KBM-7 (cell line): Measurements from ENCODE around the gene CARHSP1.
"Not testable (repeated sequence)": the region's sequence is repeated elsewhere in the genome, so short reads cannot be mapped to it uniquely, and the experiment has no call there.

Source experiments
- DNase-seq: peaks from one replicate; pipeline ENCODE4 v3.0.0-alpha.2; 2015
- in situ Hi-C: fragments of 300-500 bp; cut with MboI; formaldehyde crosslinking; loops from 2 replicates; pipeline ENCODE4 v1.14.3; 2020; ENCODE audit warnings: low sequenced_read_pairs, low pct_unique_long_range_greater_than_20kb, mixed read lengths

Gene CARHSP1

DNA sequence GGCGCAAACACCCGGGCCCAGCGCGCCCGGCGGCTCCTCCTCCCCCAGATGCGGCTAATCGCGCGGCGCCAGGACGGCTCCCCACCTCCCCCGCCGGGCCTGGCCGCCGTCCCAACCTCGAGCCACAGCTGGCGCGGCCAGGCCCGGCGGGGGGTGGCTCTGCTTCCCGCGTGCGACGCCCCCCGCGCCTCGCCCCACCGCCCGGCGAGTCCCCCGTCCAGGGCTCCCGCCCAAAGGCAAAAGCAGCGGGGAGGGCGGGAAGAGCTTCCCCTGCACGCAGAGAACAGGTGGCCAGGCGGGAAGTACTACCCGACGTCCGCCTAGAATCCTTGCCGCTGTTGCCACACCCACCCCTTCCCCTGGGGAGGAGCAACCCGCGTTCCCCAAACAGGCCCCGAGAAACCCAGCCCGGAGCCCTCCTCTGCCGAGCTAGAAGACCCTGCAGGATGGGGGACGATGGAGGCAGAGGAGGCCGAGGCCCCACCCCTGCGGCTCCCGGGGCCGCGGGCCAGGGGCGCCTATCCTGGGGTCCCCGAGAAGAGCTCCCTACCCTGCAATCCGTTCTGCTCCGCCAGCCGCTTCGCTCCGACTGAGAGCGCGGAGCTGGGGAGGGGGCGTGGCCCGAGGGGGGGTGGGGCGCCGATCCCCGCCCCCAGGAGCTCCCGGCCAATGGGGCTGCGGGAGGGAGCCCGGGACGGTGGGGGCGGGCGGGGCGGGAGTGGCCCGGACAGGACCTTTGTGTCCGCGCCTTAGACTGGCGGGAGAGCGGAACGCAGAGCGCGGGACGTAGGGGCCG lies at the start of gene CARHSP1:
CARHSP1 (minus strand) TSS at position 591 of the 796 bp plus-strand sequence. CDS start 9,678 bp downstream, outside the sequence.
- in situ Hi-C loops = no loop called here
- DNase-seq = peak; percentile 94

DNA sequence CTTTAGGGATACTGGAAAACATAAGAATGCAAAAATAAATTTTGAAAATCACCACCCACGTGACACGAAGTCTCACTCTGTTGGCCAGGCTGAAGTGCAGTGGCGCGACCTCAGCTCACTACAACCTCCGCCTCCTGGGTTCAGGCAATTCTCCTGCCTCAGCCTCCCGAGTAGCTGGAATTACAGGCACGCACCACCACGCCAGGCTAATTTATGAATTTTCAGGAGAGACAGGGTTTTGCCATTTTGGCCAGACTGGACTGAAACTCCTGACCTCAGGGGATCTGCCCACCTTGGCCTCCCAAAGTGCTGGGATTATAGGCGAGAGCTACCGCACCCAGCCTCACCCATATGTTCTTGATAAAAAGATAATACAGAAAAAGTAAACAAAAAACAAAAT lies 48.5 kb upstream of the CARHSP1 start:
- in situ Hi-C loops, DNase-seq: not testable (repeated sequence)

DNA sequence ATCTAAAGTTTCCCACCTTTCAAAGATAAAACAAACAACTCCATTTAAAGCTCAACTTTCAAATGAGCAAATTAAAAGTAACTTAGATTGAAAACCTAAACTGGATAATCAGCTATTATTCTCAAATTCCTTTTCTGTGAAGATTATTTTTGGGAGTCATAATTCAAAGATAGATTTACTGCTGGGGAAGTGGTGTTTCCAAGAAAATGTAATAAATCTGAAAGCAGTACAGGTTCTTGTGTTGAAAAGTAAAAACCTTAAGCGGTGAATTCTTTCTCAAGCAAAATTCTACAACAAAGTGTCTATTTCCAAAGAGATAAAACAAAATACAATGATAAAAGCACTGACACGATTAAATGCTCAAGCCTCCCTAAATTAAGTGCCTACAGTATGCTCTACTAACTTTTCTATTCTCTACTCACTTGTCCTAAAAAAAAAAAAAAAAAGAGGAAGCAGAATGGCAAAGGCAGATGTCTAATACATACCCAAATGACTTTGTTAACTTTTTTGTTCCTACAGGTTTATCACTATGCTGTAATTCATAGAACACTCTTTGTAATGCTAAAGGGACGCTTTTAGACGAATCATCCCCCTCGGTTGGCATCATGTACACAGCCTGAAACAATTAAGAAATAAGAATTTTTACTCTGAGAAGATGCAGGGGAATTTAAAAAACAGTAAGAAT lies 47.9 kb upstream of the CARHSP1 start:
- in situ Hi-C loops = no loop called here
- DNase-seq = peak; percentile 56

DNA sequence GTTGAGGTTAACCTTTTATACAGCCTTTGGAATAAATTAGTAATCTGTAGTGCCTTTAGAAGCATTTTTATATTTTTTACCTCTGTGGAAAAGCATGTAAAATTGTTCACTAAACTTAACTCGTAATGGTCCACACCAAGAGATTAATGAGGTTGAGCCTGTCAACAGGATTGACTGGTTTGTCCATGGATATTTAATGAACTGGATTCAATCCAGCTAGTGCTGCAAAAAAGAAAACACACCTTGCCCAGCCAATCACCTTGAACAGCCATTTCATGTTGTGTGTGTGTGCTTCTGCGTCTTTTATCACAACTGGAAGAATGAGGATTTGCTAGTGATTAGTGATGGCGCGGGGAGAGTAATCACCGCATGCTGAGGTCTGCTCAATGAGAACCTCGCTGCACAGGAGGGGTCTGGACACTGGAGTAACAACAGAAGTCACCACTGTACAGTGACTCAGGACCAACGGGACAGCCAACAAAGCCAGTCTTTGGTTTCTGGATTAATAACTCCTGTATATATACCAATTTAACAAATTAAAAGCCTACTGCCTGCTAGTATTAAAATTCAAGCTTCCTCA lies 47.0 kb upstream of the CARHSP1 start:
- DNase-seq = no peak
- in situ Hi-C loops = no loop called here

DNA sequence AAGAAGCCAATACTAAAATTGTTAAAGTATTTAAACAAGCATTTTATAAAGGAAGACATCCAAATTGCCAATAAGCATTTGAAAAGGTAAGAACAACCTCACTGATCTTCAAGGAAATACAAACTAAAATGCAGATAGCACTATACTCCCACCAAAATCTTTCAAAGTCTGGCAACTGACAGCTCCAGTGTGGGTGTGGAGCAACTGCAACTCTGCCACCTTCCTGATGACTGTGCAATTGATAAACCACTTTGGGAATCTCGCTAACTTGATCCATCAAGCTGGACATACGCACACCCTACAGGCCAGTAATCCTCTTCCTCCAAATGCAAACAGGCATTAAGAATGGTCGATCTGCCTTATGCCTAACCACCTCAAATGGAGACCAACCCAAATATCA lies 45.3 kb upstream of the CARHSP1 start:
- no peak for DNase-seq
- in situ Hi-C loops = no loop called here

DNA sequence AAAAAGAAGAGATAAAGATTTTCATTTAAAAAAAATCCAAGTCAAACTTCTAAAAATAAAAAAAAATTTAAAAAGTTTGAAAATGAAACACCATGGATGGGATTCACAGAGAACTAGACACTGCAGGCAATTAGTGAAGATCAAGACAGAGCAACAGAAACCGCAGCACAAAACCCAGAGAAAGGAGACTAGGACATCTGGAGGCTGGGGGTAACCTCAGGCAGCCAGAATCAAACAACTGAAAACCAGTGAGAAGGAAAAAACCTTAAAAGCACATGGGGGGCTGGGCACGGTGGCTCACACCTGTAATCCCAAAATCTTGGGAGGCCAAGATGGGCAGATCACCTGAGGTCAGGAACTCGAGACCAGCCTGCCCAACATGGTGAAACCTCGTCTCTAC lies 44.0 kb upstream of the CARHSP1 start:
- no peak for DNase-seq
- in situ Hi-C loops = no loop called here

DNA sequence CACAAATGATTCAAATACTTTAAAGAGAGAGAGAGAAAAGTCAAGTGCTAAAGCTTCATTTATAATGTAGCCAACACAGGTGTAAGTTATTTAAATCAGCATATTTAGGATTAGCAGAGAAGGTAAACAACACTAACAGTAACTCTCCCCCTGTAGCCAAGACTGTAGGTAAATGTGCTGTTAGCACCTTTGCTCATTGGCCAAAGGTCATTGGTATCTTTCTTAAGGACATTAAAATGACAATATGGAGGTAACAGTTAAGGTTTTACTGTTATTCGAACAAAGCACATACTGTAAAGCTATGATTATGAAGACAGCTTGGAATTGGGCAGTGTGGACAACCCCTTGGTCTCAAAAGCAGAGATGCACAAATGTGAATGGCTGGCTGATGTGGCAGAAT lies 42.0 kb upstream of the CARHSP1 start:
- in situ Hi-C loops = no loop called here
- DNase-seq = no peak

DNA sequence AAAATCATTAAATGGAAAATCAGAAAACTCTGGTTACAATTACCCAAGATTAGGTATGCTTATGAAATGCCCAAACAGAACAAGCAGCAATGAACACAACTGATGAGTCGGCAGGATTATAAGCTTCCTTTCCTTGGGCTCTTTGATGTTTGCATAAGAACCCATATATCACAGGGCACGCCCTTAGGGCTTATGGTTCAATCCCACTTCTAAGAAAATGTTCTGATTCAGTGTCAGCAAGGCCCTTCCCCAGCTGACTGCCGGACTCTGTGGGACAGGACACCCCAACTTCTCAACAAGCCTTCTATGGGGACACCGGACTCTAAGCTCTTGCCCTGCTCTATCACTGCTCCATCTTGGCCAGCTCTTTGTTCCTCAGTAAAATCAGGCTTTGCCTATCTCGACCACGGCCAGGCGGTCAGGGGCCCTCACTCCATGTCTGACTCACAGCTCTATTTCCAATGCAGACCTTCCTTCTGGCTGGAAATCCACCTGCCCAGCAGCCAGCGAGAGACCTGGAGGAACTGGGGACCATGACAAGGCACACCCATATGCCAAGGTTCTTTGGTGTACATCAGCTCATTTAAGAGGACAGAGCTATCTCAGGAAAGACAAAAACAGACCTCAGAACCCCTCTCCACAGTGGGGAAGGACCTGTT lies 40.1 kb upstream of the CARHSP1 start:
- no peak for DNase-seq

DNA sequence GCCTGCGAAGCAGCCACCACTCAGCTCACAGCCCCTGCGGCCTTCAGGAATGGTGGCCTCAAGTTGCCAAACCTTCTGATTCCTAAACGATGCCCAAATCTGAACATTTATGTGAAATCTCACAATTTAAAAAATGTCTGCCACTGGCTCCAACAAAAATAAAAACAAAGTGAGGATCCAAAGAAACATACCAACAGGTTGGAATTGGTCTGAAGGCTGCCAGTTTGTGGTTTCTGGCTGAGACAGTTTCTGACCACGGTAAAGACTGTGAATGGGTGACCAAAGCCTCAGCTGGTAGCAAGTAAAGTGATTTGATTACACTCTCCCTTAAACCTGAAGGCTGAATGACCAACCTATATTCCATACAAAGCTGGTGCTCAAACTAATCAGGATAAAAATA lies 38.3 kb upstream of the CARHSP1 start:
- DNase-seq = no peak
- in situ Hi-C loops = no loop called here

More for the DNA sequence above, 40.1 kb upstream of the CARHSP1 start:
- in situ Hi-C loops = no loop called here

DNA sequence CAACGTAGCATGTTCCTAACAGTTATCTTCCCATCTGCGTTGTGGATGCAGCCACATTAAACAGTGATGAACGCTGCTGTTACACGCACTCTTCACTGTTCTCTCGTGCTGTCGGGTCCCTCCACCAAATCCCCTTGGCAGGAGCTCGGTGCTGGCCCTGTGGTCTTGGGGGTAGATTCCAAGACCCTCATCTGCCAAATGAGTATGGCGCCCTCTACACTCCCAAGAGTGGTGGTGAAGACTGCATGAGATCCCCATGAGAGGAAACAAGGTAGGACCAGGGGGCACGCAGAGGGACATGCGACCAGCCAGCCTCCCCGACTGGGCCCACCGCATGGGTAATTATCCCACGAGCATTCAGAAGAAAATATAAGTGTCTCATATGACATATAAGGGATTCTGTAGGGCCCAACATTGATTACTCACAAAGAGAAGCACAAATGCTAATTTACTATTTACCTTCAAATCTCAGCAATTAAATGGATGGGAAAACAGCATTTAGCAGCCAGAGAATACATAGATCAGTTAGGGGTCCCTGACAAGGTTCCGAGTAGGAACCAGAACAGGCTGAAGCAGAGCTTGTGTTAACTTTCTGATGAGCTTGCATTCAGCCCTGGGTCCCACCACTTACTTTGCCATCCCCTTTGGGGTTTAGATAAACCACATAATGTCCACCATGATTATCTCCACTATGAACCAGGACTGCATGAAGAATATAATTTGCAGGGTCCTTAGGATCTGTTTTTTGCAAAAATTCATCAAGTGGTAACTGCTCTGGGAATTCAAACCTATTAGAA lies 37.2 kb upstream of the CARHSP1 start:
- in situ Hi-C loops = no loop called here
- DNase-seq = no peak

DNA sequence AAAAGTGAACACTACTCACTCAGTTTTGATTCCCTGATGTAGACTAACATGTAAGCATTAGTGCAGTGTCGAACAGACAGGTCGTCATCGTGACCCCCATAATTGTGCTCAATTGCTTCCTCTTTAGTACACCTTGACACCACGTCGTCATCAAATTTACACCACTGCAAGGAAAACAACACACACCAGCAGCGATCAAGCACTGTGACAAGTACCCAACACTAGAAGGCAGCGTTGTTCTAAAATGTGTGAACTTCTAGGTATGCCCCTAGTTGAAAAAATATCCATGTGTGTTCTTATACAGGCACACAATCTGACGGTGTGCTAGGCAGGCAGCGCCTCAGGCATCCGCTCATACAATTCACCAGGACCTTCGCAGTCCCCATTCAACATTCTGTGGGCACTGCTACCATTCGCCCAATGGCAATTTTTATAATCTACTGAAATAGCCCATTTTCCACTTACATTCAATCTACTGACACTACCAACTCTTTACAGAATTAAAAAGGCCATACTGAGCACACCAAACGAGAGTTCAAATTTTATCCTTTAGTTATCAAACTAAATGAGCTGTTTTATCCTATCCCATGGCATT lies 36.5 kb upstream of the CARHSP1 start:
- peak; percentile 75 for DNase-seq
- in situ Hi-C loops = no loop called here

DNA sequence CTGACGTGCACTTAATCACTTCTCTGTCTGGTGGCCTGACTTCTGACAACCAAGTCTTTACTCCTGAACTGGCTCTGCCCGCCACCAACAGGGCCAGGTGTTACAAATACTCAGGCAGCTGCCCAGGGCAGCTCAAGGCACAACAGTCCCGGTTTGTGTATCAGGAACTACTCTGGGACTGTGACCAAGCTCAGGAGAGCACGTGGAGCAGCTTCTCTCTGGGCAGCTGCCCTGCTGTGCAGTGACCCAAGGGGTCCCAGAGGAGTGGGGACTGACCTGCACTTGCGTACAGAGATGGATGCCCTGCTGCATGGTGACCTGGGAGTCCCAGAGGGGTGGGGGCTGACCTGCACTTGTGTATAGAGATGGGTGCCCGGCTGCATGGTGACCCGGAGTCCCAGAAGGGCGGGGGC lies 35.2 kb upstream of the CARHSP1 start:
- in situ Hi-C loops = no loop called here

DNA sequence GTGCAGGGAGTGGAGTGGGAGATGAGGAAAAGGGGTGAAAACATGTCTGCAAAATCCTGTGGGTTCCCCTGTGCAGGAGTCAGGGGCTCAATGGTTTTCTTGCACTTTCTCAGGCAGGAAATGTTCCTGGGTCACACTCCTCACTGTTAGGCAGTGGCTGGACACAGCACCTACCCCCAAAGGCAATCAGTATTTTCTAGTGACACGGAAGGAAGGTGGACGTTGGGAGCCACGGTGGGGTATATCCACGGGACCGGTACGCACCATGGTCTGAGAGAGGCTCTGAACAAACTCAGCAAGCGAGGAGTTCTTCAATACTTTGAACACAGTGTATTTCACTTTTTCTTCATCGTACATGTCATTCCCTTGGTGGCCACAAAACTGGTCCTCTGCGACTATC lies 34.2 kb upstream of the CARHSP1 start:
- no peak for DNase-seq

More for the DNA sequence above, 35.2 kb upstream of the CARHSP1 start:
- DNase-seq = no peak

DNA sequence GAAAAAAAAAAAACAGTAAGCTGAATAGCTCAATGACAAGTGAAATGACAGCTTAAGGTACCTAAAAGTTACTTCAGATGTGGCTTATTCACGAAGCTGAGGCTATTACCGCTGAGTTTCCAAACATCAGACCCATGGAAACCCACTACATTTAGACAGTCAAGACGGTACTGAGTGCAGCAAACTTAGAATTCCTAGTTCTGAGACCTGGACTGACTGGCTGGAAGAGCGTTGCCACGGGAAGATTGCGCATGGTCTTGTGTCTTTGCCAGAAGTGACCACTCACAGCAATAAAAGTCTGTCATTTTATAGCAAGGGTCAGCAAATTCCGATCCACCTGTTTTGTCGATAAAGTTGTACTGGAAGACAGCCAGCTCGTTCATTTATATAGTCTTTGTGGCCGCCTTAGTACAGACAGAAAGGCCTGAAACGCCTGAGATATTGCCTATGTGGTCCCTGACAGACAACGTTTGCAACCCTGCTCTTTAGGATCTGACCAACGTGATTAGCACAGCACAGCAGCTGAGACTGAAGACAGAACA lies 32.6 kb upstream of the CARHSP1 start:
- in situ Hi-C loops = no loop called here
- no peak for DNase-seq

More for the DNA sequence above, 34.2 kb upstream of the CARHSP1 start:
- in situ Hi-C loops = no loop called here

DNA sequence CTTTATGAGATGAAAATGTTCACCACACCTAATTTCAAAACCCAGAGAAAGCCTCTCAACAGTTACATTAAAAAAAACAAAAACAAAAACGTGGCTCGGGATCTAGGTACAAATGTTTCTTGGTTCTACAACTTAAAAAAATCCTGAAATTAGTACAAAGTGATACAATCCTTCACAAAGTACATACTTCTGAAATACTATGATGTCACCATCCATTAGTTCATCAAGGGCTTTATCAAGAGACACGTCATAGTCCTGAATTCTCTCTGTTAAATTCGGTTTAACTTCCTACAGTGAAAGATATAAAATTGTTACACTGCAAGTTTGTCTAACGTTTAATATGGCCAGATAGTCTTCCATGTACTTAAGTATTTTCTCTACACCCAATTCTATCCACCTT lies 31.5 kb upstream of the CARHSP1 start:
- in situ Hi-C loops = no loop called here
- DNase-seq = no peak

DNA sequence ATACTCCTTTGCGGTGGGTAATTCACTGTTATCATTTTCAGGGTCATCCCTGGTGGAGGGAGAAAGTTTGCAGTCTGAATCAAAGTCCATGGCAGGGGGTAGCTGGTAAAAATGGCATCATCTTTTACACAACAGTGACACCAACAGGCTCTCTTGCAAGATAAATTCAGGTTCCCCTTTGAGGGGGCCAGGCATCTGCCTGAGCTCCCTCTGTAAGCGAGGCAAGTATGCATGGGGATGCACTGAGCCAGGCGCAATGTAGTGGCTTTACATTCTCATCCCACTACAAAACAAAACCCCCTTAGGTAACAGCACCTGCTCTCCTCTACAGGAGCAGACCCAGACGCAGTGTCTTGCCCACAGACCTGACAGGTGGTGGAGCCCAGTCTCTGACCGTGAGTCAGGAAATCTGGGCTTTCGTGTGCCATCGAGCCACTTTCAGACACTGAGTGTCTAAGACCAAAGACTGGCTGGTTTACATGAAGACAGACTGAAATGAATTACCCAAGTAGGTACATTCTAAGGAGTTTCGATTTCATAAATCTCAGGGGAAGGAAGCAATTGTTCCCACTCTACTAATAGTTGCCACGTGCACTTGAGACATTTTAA lies 31.0 kb upstream of the CARHSP1 start:
- no peak for DNase-seq
- in situ Hi-C loops = loop anchor here (25.0 kb wide), 1 partner anchor 238 kb away; the partner anchor contains the start of gene ABAT

DNA sequence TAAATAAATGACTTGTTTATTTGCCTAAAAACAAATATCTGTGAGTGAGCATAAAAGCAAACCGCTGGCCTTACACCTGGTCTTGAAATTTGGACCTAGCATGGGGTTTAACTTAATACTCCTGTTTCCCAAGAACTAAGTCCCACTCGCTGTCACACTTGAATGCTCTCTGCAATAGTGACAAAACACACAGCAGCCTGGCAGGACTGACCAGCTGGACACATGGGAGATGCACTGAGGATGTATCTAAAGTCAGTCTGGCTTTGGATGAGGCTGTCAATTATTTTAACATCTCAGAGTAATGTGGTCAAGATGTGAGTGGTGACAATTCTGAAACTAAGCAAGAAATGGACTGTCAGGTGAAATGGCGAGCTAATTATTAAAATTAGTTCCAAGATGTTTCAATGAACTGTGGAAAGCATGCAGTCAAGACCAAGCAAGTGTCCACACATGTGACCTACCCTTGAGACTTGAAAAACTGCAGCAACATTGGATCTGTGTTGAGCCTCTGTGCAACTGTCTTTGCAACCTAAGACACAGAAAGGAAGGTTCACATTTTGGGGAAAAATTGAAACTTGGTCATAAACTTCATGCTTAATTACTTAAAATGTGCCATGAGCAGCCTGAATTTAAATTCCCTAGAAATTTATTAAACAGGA lies 30.0 kb upstream of the CARHSP1 start:
- no peak for DNase-seq
- in situ Hi-C loops = loop anchor here (25.0 kb wide), 1 partner anchor 236 kb away; the partner anchor contains the start of gene ABAT
